Left renal pelvis (tissue), 4 donors: Measurements from ENCODE around the gene MVB12A. TPM values are rescaled to one million over a fixed set of nuclear protein-coding genes. Genes with fewer than 3 reads are reported as not detected.

ENCODE experiments used
- DNase-seq, 4 donors: peaks; one replicate each; pipeline ENCODE4 v3.0.0-alpha.2; 2013; ENCODE audit warnings: low read depth in 4 of 4, low spot score in 3 of 4
- polyA plus RNA-seq, 4 donors: library from polyadenylated mRNA; unstranded; fragments of 120-200 nt; gene quantifications; one replicate each; pipeline ENCODE4 v1.2.1, GENCODE V29; 2013; ENCODE audit not compliant: insufficient read length in 4 of 4

Gene MVB12A
- polyA plus RNA-seq, 4 donors = 45.3 to 88.9 (median 51.3) TPM

DNA sequence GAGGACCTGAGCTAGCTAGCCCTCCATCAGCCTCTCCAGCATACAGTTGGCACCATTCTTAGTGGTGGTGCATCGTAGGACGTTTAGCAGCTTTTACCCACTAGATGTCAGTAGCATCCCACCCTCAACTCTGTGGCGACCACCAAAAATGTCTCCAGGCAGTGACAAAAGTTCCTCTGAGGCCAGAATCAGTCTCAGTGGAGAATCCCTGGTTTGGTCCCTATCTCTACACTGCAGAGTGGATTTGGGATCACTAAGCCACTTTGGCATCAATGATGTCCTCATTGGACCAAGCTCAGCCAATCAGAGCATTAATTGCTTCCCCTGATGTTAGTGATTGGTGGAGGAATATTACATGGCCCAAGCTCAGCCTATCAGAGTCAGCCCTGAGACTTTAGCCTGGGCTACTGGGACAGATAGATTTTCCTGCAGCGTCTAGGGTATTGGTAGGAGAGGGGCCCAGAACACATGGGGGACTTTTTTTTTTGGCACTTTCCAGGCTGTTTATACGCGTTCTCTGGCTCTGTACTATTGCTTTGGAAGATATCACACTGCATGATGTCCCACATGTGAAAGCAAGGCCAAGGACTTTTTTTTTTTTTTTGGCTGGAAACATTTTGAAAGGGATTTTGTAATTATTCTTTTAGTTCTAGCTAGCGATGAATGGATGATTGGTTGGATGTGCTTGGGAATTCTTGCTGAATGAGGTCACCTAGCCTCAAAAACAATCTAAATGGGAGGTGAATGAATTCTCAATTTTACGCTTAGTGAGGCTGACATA, 21.6 kb downstream of the MVB12A start:
- DNase-seq = no peak

DNA sequence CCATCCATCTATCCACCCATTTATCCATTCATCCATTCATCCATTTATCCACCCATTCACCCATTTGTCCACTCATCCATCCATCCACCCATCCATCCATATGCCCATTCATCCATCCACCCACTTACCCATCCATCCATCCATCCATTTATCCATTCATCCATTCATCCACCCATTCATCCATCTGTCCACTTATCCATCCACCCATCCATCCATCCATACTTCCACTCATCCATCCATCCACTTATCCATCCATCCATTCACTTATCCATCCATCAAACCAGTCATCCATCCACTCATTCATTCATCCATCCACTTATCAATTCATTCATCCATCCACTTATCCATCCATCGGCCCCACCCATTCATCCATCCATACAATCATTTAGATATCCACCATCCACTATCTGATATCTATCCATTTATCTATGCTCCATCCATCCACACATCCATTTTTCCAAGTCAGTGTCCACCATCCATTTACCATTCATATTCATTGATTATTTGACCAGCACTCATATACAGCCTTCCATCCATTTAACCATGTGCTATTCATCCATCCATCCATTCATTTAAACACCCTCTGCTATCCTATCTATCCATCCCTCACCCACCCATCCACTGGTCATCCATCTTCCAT, 25.8 kb downstream of the MVB12A start:
- DNase-seq = no peak

DNA sequence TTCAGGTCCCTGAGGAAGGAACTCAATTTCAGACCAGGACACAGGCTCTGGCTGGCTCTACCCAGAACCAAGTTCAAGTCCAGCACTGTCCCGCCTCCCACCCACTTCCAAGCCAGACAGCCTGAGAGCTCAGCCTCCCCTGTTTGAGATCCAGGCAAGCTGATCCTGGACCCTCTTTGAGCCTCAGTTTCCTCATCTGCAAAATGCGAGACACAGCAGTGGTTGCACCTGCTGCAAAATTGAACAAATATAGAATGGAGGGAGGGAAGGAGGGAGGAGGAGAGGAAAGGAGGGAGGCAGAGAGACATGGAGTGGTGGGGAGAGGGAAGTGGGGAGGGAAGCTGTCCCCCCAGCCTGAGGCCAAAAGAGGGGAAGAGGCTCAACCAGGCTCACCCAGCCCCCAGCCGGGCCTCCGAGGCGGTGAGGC, 27.9 kb downstream of the MVB12A start:
- DNase-seq = no peak

DNA sequence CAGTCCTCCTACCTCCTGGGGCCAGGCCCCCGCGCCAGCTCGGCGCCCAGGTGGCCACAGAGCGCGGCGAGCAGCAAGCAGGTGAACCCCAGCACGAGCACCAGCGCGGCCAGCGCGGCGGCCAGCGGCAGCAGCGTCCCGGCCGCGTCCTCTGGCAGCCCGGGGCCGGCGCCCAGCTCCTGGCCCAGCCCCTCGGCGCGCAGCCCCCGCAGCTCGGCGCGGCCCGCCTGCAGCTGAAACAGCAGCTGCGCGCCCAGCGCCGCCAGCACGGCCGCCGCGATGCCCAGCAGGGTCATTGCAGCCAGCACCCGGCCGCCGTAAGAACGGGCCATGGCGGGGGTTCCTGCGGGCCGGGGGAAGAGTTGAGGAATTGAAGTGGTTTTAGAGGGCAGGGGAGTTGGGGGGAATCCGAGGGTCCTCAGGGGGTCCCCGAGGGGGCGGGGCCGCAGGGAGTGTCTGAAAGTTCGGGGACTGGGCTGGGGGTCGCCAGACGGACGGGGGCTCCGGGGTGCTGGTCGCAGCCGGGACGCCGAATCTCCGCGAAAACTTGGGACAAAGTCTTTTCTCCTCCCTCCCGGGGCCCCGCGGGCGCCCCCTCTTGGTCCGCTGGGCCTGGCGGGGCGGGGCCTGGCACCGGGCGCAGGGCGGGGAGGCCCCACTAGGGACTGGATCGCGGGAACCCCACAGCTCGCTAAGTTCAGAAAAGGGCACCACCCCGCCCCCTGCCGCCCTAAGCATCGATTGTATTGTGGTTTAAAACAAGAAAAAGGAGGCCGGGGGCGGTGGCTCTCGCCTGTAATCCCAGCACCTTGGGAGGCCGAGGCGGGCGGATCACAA, 28.5 kb downstream of the MVB12A start, which contains the start of gene TMEM221:
TSS of gene TMEM221 (minus strand) at position 538 of the 837 bp plus-strand sequence. CDS start at position 332, 206 bp downstream.
- no peak for DNase-seq

DNA sequence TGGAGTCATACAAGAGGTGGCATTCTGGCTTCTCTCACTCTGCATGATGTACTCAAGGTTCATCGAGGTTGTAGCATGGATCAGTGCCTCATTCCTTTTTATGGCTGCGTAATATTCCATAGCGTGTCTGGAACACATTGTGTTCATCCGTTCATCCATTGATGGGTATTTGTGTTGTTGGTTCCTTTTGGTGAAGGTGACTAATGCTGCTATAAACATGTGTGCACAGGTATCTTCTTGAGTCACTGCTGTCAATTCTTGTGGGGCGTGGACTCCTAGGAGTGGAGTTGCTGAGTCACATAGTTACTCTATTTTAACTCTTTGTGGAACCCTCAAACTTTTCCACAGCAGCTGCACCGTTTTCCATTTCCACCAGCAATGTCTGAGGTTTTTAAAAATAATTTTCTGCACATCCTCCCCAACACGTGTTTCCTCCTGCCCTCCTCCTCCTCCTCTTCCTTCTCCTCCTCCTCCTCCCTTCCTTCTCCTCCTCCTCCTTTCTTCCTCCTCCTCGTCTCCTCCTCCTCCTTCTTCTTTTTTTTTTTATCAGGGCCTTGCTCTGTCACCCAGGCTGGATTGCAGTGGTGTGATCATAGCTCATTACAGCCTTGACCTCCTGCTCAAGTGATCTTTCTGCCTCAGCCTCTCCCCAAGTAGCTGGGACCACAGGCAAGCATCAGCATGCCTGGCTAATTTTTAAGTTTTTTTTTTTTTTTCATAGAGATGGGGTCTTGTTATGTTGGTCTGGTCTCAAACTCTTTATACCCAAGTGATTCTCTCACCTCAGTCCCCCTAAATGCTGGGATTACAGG, 30.6 kb downstream of the MVB12A start:
- no peak for DNase-seq

DNA sequence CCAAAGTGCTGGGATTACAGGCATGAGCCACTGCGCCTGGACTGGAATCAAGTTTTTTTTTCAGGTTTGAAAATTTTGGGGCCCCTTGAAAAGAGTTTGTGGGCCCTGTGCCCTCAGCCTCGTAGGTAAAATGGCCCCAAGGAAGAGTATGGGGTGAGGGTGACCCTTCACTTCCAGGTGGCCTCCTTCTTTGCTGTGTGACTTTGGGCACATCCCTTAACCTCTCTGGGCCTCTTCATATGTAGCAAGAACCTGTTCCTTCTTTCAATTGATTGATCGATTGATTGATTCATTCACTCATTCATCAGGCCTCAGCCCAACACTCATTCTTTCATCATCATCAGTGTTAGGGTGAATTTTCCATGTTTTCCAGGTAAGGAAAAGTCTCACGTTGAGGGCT, 32.0 kb downstream of the MVB12A start:
- no peak for DNase-seq

DNA sequence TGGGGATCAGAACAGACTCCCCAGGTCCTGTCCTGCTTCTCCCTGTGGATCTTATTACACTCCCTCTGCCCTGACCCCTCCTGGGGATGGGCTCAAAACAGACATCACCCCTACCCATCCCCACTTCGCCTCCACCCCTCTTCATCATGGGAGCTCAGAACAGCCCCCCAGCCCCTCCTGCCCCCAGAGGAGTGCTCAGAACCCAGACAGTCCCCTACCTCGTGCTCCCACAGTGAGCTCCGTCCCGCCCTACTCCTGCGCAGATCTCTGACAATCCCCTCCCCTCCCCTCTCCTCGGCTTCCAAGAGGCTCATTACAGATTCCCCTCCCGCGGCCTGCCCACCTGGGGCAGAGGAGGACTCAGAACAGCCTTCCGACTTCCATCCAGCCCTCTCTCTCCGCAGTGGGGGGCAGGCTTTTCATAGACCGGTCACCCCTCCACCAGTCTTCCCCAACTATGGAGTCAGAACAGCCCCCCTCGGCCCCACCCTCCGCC, 34.8 kb downstream of the MVB12A start:
- DNase-seq = no peak

DNA sequence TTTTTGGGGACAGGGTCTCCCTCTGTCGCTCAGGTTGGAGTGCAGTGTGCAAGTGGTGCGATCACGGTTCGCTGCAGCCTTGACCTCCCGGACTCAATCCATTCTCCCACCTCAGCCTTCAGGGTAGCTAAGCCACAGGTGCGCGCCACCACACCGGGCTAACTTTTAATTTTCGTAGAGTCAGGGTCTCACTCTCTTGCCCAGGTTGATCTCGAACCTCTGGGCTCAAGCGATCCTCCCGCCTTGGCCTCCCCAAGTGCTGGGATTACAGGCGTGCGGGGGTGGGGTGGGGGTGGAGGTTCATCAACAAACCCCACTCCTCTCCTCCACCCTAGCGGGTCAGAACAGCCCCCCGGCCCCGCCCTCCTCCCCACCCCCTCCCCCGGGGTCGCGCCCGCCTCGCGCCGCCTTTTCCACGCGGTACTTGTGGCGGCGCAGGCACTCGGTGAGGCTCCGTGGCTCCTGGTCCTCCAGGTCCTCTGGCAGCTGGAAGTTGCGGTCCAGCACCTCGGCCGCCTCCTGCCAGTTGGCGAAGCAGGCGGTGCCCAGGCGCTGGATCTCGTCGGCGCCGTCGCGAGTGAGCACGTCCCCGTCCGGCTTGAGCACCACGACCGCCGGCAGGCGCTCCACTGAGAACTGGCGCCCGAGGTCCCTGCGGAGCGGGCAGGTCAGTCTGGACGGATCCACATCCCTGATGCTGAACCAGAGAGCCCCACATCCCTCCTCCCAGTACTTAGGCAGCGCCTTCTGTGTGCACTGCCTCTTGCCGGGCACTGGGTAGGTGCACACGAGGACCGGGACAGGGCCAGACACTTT, 35.7 kb downstream of the MVB12A start:
- DNase-seq = no peak

DNA sequence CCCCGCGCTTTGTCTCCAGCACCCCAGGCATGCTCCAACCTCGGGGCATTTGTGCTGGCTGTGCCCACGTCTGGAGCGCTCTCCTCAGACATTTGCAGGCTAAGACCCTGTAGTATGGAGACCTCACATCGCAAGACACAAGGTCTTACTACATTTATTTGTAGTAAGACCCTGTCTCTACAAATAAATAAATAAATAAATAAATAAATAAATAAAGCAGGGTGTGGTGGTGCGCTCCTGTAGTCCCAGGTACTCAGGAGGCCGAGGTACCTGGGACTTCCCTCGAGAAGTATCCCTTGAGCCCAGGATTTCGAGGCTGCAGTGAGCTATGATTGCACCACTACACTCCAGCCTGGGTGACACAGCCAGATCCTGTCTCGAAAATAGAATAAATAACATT, 36.3 kb downstream of the MVB12A start:
- DNase-seq = no peak

DNA sequence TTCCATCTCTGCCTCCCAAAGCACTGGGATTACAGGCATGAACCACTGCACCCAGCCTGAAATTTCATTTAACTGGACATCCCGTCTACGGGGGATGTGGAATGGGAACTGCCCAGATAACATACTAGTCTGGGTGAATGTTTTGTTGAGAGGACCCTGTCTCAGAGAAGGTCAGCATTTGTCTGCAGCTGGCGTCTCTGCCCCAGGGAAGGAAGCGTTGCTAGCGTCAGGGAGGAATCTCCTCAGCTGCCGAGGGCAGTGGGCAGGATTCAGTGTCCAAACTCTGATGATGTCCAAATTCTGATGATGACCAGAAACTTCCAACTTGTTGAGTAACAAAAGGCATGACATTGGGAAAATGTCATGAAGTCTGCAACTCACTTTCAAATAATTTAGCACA, 37.8 kb downstream of the MVB12A start:
- no peak for DNase-seq

DNA sequence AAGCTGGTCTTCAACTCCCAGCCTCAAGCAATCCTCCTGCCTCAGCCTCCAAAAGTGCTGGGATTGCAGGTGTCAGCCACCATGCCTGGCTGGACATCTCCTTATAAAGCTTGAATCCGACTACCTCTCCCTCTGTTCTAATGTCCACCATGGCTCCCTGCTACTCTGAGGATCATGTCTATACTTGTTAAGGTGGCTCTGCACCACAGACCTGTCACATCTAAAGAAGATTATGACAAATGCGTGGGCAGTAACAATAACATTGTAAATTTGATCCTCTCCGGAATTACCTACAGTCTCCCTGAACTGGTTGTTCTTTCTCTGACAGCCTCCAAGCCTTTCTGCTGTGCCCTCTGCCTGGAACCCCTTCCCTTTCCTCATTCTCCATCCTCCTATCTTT, 39.1 kb downstream of the MVB12A start:
- no peak for DNase-seq

DNA sequence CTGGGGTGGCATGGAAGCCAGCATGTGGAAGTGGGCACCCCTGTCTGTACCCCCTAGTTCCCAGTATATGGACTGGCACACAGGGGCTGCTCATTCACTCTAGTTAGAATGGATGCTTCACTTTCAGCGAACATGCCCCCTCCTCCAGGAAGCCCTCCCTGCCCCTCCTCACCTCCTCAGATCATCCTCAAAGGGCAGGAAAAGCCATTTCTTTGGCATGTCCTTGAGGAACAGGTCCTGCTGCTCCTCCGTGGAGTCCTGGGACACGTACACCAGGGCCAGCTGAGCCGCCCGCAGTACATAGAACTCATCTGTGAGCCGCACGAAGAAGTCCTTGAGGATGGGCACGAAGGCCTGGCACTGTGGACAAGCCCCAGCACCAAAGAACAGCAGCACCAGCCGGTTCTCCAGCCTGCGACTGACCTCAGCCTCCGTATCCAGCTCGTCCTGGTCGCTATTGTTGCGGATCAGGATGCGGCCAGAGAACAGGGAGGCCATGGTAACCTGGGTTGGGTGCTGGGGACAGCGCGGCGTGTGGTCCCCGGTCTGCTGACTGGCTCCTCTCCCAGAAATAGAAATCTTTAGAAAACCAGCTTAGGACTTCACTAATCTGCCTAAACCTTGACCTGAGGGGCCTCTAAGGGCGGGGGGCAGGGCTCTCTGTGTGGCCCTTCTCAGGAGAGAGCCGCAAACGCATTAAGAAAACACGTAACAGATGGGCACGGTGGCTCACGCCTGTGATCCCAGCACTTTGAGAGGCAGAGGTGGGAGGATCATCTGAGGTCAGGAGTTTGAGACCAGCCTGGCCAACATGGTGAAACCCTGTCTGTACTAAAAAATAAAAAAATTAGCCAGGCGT, 40.8 kb downstream of the MVB12A start, which contains the start of gene NXNL1:
TSS of gene NXNL1 (minus strand) at position 555 of the 859 bp plus-strand sequence. CDS start at position 498, 57 bp downstream.
- no peak for DNase-seq

DNA sequence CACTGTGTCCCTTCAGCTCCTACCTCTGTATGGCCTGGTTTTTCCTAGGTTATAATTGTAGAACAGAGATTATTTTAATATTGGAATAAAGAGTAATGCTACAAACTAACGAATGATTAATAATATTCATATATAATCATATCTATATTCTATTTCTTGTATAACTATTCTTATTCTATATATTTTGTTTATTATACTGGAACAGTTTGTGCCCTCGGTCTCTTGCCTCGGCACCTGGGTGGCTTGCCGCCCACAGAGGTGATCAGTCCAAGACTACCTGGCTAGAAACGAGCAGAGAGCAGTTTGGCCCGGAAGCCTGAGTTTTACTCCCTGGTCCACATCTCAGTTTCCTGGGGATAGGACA, 46.6 kb downstream of the MVB12A start:
- DNase-seq = no peak

DNA sequence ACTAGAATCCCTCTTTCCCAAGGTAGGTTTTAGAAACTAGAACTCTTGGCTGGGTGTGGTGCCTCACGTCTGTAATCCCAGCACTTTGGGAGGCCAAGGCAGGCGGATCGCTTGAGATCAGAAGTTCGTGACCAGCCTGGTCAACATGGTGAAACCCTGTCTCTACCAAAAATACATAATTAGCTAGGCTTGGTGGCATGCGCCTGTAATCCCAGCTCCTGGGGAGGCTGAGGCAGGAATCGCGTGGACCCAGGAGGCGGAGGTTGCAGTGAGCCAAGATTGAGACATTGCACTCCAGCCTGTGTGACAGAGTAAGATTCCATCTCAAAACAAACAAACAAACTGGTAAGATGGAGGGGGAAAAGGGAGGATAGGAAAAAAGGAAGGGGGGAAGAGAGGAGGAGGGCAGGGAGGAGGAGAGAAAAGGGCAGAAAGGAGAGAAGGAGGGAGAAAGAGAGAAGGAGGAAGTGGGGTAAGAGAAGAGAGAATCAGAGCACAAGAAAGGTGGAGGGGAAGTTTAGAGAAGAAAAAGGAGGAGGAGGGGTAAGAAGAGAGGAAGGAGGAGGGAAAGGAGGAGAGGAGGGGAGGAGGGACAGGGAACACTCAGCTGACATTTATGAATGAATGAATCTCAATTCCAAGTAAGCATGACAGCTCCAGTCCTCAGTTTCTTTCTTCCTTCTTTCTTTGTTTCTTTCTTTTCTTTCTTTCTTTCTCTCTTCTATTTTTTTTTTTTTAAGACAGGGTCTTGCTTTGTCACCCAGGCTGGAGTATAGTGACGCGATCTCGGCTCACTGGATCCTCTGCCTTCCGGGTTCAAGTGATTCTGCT, 47.8 kb downstream of the MVB12A start:
- no peak for DNase-seq

DNA sequence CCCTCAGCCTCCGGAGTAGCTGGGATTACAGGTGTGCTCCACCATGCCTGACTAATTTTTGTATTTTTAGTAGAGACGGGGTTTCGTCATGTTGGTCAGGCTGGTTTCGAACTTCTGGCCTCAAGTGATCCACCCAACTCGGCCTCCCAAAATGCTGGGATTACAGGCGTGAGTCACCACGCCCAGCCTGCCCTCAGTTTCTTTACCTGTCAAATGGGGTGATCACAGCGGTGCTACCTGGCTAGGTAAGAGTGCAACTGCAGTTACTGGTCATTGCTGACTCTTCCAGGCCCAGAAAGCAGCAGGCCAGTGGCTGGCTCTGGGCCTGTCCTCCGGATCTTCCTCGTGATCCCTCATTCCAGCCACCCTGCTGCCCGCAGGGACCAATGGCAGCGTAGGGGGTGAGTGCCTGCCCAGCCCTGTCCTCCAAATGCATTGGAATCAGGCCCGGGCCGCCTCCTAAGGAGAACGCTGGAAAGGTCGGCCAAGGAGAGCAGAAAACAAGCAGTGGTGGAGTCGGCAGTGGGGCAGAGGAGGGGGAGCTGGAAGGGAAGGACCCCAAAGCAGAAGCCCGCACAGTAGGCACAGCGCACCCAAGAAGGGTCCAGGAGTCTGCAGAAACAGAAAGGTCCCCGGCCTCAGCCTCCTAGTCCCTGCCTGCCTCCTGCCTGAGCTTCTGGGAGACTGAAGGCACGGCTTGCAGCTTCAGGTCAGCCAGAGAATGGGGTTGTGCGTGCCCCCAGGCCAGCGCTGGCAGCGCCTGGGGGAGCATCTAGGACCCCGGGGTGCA, 48.6 kb downstream of the MVB12A start:
- DNase-seq = no peak

DNA sequence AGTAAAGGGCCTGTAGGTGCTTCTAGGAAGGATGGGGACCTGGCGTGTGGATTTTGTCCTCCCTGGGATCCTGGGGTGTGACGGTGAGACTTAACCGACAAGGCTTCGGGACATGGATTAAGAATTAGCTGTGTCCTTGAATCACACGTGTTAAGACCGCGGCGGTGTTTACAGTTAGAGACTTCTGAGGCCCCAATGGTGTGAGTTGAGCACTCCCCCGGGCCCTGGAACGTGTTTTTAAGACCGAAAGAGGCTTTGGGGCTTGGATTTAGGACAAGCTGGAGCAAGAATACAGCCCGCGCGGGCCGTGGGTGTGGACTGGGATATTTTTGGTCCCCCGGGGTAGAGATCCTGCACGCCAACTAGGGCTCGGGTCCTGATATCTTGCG, 49.2 kb downstream of the MVB12A start:
- DNase-seq = no peak
